Keratinocyte (primary cell): ENCODE data around the gene HMCN2. TPM values are rescaled to one million over a fixed set of nuclear protein-coding genes. Genes with fewer than 3 reads are reported as not detected.

Experiments
- DNase-seq: peaks from one replicate; pipeline ENCODE4 v3.0.0-alpha.2; 2011; ENCODE audit warnings: low read depth, missing footprints, low spot score
- FAIRE-seq: peaks from 2 replicates; lab custom pipeline; 2011; peaks lifted over from hg19 to GRCh38; lab: Jason Lieb, UNC
- H2AFZ ChIP-seq: 2 replicates; pipeline ENCODE4 v1.6.0; 2012; ENCODE audit warnings: low read length, control low read depth, inconsistent platforms; ENCODE audit not compliant: control insufficient read depth
- H3K27ac ChIP-seq: 2 replicates; pipeline ENCODE4 v1.5.1; 2011; ENCODE audit warnings: low read length; ENCODE audit not compliant: control insufficient read depth, insufficient read depth
- H3K27me3 ChIP-seq: 3 replicates; pipeline ENCODE4 v1.6.0; 2011; ENCODE audit warnings: low read length; ENCODE audit not compliant: control insufficient read depth, insufficient read depth; ENCODE audit errors: extremely low read depth
- H3K36me3 ChIP-seq, 2 experiments: 2 replicates in 1 of 2; 3 replicates in 1 of 2; pipeline ENCODE4 v1.5.1; 2011; ENCODE audit warnings: low read length in 2 of 2, mild to moderate bottlenecking in 1 of 2; ENCODE audit not compliant: control insufficient read depth in 2 of 2, insufficient read depth in 2 of 2; ENCODE audit errors: extremely low read depth in 1 of 2
- H3K4me1 ChIP-seq: 3 replicates; pipeline ENCODE4 v1.5.1; 2011; ENCODE audit warnings: low read length; ENCODE audit not compliant: control insufficient read depth, insufficient read depth; ENCODE audit errors: extremely low read depth
- H3K4me2 ChIP-seq: 3 replicates; pipeline ENCODE4 v1.6.0; 2011; ENCODE audit warnings: low read depth, low read length; ENCODE audit not compliant: control insufficient read depth, insufficient read depth; ENCODE audit errors: extremely low read depth
- H3K4me3 ChIP-seq, 3 experiments: fragments of 200-600 bp in 1 of 3; sonication (generic) in 1 of 3; 2 replicates in 2 of 3; 3 replicates in 1 of 3; pipeline ENCODE4 v1.5.1; 2011 to 2016; ENCODE audit warnings: low read length in 3 of 3, mild to moderate bottlenecking in 3 of 3, control low read depth in 2 of 3, inconsistent platforms in 1 of 3, low read depth in 1 of 3, mixed read lengths in 1 of 3, mixed run types in 1 of 3, moderate library complexity in 1 of 3; ENCODE audit not compliant: control insufficient read depth in 2 of 3, insufficient read depth in 2 of 3; ENCODE audit errors: extremely low read depth in 1 of 3
- H3K79me2 ChIP-seq: 2 replicates; pipeline ENCODE4 v1.6.0; 2012; ENCODE audit warnings: low read length; ENCODE audit not compliant: control insufficient read depth, insufficient read depth
- H3K9ac ChIP-seq: 3 replicates; pipeline ENCODE4 v1.6.0; 2011; ENCODE audit warnings: low read length; ENCODE audit not compliant: control insufficient read depth, insufficient read depth; ENCODE audit errors: extremely low read depth
- H3K9me1 ChIP-seq: 3 replicates; pipeline ENCODE4 v1.6.0; 2011; ENCODE audit warnings: low read length; ENCODE audit not compliant: control insufficient read depth, insufficient read depth; ENCODE audit errors: extremely low read depth
- H3K9me3 ChIP-seq: 2 replicates; pipeline ENCODE4 v1.5.1; 2012; ENCODE audit warnings: low read depth, low read length; ENCODE audit not compliant: control insufficient read depth
- H4K20me1 ChIP-seq: 3 replicates; pipeline ENCODE4 v1.6.0; 2011; ENCODE audit warnings: low read length; ENCODE audit not compliant: control insufficient read depth, insufficient read depth; ENCODE audit errors: extremely low read depth
- EZH2 ChIP-seq: IDR thresholded peaks from one replicate; pipeline ENCODE4 v1.6.1; 2012; ENCODE audit warnings: inconsistent platforms, mild to moderate bottlenecking, low read length, moderate library complexity
- dilution Hi-C: fragments of 300-500 bp; cut with MboI; formaldehyde crosslinking; loops from one replicate; pipeline ENCODE4 v1.7.0; 2020; ENCODE audit warnings: low sequenced_read_pairs; ENCODE audit not compliant: extremely low pct_ligation_motif_present
- polyA plus RNA-seq, 5 experiments: library from polyadenylated mRNA; depleted of rRNA in 3 of 5; stranded (reverse) in 3 of 5; stranded (forward) in 1 of 5; unstranded in 1 of 5; fragments of >200 nt; gene quantifications; 1 replicate in 1 of 5; 2 replicates in 3 of 5; 3 replicates in 1 of 5; pipeline versions ENCODE4 v1.2.1 to v1.2.3, GENCODE V29; 2011 to 2012; ENCODE audit warnings: missing spikeins in 2 of 5, low read depth in 1 of 5, low replicate concordance in 1 of 5
- TF ChIP-seq, protein P1 (sequence below), 3 experiments: IDR thresholded peaks in 1 of 3; conservative IDR thresholded peaks in 1 of 3; optimal IDR thresholded peaks in 1 of 3; 2 replicates in 2 of 3; 3 replicates in 1 of 3; pipeline versions ENCODE3 to v1.5.1; 2011; ENCODE audit warnings: low read length in 3 of 3, mild to moderate bottlenecking in 3 of 3, moderate library complexity in 2 of 3, control low read depth in 1 of 3, inconsistent platforms in 1 of 3; ENCODE audit not compliant: insufficient read depth in 2 of 3; ENCODE audit errors: extremely low read depth in 1 of 3

The HMCN2 gene
- polyA plus RNA-seq, 1 donor (not counting 4 experiments of a cell fraction or from before 2014, with no cell fraction given) = not detected

GRCh38 chr9:130308081-130308571 lies 42.6 kb downstream of the HMCN2 start:
- Histone ChIP-seq H3K9me3 (no peaks in the 10 kb centered on the region), H4K20me1 (no peaks in the 10 kb centered on the region), H3K79me2 (no peaks in the 10 kb centered on the region), H3K4me2 (no peak overlapping the region), H3K4me1 (no peaks in the 10 kb centered on the region), H3K9ac (no peak overlapping the region), H3K4me3 (no peak overlapping the region), H3K27ac (no peak overlapping the region), H3K9me1 (no peaks in the 10 kb centered on the region), H2AFZ (no peak overlapping the region), H3K36me3 (no peaks in the 10 kb centered on the region), H3K27me3 (peaks cover 7% of the 10 kb centered on the region)
- TF ChIP-seq, protein P1, sequence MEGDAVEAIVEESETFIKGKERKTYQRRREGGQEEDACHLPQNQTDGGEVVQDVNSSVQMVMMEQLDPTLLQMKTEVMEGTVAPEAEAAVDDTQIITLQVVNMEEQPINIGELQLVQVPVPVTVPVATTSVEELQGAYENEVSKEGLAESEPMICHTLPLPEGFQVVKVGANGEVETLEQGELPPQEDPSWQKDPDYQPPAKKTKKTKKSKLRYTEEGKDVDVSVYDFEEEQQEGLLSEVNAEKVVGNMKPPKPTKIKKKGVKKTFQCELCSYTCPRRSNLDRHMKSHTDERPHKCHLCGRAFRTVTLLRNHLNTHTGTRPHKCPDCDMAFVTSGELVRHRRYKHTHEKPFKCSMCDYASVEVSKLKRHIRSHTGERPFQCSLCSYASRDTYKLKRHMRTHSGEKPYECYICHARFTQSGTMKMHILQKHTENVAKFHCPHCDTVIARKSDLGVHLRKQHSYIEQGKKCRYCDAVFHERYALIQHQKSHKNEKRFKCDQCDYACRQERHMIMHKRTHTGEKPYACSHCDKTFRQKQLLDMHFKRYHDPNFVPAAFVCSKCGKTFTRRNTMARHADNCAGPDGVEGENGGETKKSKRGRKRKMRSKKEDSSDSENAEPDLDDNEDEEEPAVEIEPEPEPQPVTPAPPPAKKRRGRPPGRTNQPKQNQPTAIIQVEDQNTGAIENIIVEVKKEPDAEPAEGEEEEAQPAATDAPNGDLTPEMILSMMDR (optimal IDR thresholded peaks at IDR 0.05 in 1 of 3, IDR thresholded peaks at IDR 0.05 in 1 of 3, conservative IDR thresholded peaks at IDR 0.05 in 1 of 3; ENCODE audit: extremely low read depth in 1 of 3, insufficient read depth in 2 of 3, low read length in 3 of 3) = no peak
- no peak for TF ChIP-seq EZH2
- FAIRE-seq (no peak), DNase-seq (no peak)
- dilution Hi-C loops = no loop called here

- H3K4me2 ChIP-seq = no peak overlapping the region
- no peaks in the 10 kb centered on the region for H3K79me2 ChIP-seq
- H3K4me1 ChIP-seq = no peaks in the 10 kb centered on the region
- H2AFZ ChIP-seq = no peak overlapping the region
- FAIRE-seq = no peak
- no peaks in the 10 kb centered on the region for H4K20me1 ChIP-seq
- TF ChIP-seq, protein P1 (optimal IDR thresholded peaks at IDR 0.05 in 1 of 3, IDR thresholded peaks at IDR 0.05 in 1 of 3, conservative IDR thresholded peaks at IDR 0.05 in 1 of 3; ENCODE audit: extremely low read depth in 1 of 3, insufficient read depth in 2 of 3, low read length in 3 of 3) = no peak
- TF ChIP-seq EZH2 = no peak
- dilution Hi-C loops = no loop called here
- H3K36me3 ChIP-seq = no peaks in the 10 kb centered on the region
- H3K9me3 ChIP-seq = no peaks in the 10 kb centered on the region
- H3K27me3 ChIP-seq = peaks cover 6% of the 10 kb centered on the region
- H3K9ac ChIP-seq = no peak overlapping the region
- no peaks in the 10 kb centered on the region for H3K9me1 ChIP-seq
- no peak overlapping the region for H3K27ac ChIP-seq
- H3K4me3 ChIP-seq = no peak overlapping the region
- DNase-seq = no peak
Observed at GRCh38 chr9:130309689-130310455, 44.3 kb downstream of the HMCN2 start.
